HG03439 (cell line): ENCODE results near the gene NAT9.
A peak's percentile ranks its signal among the peaks of the same experiment; 100 is the strongest.

ENCODE experiments used
- ATAC-seq: cut with Tn5 transposase; IDR thresholded peaks from one replicate; pipeline ENCODE4 v1.9.1; 2021; ENCODE audit warnings: mild to moderate bottlenecking, moderate library complexity; ENCODE audit not compliant: unreplicated experiment

NAT9 gene

GRCh38 chr17:74746922-74747321 lies 29.2 kb downstream of the NAT9 start:
- no peak for ATAC-seq

GRCh38 chr17:74746376-74746775 lies 29.8 kb downstream of the NAT9 start:
- ATAC-seq, result no peak

GRCh38 chr17:74745548-74746177 lies 30.5 kb downstream of the NAT9 start:
- ATAC-seq, result no peak

DNA sequence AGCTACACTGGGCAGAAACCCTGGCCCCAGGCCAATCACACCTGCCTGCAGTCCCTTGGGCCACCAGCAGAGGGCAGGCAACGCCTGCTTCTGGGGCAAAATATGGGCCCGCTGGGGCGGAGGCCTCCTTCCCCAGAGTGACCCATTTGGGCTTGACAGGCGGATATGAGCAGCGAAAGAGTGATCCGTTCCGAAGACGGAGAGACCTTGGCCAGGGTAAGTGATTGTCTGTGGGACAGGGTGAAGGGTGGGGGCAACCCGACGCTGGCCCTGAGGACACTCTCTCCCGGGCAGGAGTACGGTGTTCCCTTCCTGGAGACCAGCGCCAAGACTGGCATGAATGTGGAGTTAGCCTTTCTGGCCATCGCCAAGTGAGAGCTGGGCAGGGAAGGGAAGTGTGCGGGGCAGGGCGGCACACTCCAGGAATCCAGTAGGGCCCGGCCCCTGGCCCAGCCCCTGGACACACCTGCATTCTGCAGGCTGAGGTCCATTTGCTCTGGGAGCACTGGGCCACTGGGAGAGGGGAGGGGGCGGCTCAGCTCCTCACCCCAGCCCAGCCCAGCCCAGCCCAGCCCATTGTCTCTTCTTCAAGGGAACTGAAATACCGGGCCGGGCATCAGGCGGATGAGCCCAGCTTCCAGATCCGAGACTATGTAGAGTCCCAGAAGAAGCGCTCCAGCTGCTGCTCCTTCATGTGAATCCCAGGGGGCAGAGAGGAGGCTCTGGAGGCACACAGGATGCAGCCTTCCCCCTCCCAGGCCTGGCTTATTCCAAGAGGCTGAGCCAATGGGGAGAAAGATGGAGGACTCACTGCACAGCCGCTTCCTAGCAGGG lies 31.2 kb downstream of the NAT9 start:
- ATAC-seq, result no peak

GRCh38 chr17:74744349-74744713 lies 31.8 kb downstream of the NAT9 start:
- no peak for ATAC-seq

DNA sequence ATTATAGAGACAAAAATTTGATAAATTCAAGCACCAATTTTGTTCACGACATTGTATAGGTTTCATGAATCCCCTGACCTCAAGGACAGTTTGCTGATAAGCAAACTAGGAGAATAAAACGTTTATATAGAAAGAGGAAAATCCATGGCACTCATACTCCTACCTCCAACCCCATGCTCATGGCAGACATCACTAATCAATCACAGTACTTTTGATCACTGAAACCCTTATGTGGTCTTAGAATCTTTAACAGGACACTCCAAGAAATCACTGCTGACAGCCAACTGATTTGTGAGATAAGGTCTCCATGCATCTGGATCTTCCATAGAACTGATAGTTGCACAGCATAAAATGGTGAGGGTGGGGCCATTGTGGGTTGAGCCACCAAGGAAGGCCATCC lies 32.4 kb downstream of the NAT9 start:
- no peak for ATAC-seq

DNA sequence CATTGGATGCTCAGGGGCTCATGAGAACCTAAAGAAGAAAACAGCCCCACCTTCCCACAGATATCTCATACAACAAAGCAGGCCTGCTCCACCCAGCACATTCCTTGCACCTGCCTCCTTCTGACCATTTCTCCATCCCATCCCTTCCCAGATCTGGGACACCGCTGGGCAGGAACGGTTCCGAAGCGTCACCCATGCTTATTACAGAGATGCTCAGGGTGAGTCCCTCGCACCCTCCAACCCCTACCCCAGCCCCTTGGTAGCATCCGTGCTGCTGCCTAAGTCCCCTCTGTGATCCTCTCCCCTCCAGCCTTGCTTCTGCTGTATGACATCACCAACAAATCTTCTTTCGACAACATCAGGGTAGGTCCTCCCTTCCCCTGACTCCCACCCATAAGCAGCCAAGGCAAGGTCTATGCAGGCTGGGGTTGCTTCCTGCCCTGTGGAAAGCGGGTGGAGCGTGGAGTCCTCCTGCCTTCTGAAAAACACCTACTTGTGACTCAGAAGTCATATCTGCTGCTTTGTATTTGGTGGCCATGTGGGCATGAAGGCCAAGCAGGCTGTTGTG lies 33.1 kb downstream of the NAT9 start:
- ATAC-seq, result no peak

GRCh38 chr17:74742153-74742515 lies 34.0 kb downstream of the NAT9 start:
- ATAC-seq, result no peak

- ATAC-seq, result no peak
Measured at GRCh38 chr17:74740641-74741387, 35.3 kb downstream of the NAT9 start.

- ATAC-seq, result no peak
Measured at GRCh38 chr17:74740173-74740572, 36.0 kb downstream of the NAT9 start.

DNA sequence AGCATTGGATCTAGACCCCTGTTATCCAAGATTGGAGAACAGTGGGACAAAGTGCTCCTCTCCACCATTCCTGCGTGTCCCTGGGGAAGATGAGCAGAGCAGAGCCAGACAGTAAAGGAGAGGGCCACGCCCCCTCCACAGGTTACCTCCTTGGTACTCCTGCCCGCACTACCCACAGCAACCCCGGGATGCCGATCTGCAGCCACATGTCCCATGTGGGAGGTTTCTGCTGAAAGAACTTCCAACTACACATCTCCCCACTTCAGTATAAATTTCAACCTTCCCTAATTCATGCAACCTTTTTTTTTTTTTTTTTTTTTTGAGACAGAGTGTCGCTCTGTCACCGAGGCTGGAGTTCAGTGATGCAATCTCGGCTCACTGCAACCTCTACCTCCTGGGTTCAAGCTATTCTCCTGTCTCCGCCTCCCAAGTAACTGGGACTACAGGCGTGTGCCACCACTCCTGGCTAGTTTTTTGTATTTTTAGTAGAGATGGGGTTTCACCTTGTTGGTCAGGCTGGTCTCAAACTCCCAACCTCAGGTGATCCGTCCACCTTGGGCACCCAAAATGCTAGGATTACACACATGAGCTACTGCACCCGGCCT lies 36.8 kb downstream of the NAT9 start:
- ATAC-seq, result no peak

DNA sequence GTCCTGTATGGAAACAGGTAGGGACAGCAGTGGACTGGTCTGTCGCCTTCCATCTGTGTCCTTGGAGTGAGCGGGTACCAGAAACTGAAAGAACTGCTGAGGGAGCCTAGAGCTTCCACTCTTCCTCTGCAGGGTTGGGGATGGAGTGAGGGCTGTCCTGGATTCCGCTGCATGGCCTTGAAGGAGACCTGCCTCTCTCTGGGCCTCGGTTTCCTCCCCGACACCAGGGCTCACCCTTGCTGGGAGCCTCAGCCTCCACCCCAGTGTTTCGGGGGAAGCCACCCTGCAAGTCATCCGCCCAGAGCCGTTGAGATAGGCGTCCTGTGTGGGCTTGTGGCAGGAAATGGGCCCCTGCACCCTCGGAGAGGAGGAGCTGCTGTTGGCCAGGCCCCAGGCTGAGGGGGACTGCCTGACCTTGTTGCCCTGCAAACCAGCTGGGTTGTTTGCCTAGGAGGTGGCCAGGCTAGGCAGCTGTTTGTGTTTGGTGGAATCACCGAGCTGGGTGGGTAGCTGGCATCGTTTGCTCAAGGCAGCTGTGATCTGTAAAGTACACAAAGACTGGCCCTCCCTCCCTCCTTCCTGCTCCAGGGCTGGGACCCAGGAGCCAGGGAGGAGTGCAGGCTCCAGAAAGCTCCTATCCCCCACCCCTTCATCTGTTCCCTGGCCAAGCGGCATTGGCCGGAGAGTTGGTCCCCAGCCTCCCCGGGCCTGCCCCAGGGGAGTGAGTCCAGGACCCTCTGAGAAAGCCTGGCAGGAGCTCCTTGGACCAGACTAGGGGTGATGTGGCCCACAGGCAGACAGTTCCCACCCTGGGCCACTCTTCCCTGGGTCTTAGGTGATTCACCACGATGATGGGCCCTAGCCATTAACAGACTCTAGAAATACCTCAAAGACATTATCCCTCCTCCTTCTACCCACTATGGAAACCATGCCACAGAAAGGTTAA lies 37.8 kb downstream of the NAT9 start:
- peak; percentile 43 for ATAC-seq

DNA sequence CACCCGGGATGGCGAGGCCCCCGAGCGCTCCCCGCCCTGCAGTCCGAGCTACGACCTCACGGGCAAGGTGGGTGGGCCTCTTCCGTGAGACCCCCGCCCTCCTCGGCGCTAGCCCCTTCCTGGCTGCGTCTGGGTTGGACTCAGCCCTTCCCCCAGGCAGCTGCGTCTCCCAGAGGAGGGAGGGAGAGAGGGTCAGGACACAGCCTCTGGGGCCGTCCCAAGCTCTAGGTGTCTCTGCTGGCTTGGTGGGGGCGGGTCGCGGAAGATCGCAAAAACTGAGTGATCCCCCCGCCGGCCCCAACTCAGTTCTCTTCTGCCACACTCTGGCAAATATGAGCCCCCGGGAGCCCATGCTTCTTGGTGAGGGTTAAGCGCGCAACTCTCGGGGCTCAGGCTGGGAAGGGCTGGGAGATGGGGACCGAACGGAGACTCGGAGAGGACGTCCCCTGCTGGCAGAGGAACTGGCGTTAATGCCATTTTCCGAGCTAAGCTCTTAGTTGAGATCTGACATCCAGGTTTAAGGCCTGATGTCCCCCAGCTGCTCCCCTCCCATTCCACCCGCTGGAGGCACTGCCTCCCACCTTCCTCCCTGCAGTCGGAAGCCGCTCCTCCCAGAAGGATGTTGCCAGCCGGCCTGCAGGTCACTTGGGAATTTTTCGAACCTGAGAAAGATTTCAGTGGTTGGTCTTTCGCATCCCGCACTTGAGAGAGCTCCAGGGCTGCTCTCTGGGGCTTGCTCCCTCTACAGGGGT lies 38.7 kb downstream of the NAT9 start:
- ATAC-seq, result no peak

DNA sequence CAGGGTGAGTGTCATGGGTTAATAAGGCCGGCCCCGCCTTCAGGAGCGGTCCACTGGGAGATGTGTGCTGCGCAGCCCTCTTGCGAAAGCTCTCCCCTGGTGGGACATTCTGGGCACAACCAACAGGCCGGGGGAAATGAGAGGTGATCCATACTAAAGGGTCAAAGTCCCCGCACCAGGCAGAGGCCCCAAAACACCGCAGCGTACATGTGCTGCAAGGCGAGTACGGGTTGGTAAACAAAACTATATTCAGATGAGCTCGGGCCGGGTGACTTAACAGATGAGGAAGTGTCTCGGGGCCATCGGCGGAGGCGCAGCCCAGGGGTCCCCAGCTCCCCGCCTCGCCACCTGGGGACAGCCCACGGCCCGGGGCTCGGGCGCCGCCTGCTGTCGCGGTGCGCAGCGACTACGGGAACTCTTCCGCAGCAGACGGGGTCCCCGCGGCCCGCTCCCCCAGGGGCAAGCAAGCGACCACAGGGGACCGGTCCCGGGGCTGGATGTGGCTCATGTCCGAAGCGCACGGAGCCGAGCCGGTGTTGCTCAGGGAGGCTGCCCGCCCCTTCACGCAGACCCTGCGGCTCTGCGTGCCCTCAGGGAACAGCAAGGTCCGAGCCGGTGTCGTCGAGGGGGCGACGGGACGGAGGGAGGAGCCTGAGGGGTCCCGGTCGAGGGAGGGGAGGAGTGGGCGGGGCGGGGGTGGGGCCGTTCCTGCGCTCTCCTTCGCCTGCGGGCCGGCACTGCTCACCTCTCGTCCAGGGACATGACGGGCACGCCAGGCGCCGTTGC lies 39.4 kb downstream of the NAT9 start, which contains the start of gene RAB37:
TSS of gene RAB37 (plus strand) at position 744 of the 786 bp plus-strand sequence. CDS start at position 761, 17 bp downstream.
- ATAC-seq, result no peak

GRCh38 chr17:74734256-74734655 lies 41.9 kb downstream of the NAT9 start:
- no peak for ATAC-seq

GRCh38 chr17:74733365-74734122 lies 42.6 kb downstream of the NAT9 start:
- no peak for ATAC-seq

GRCh38 chr17:74732042-74732867 lies 43.9 kb downstream of the NAT9 start:
- ATAC-seq, result no peak
